MM.1S (cell line): ENCODE measurements around the gene SLC18A3.

ENCODE experiments used
- DNase-seq: peaks from one replicate; pipeline ENCODE4 v3.0.0-alpha.2; 2015
- H2AFZ ChIP-seq: fragments of 300-600 bp; sonication (generic); 2 replicates; pipeline ENCODE4 v1.6.0; 2016; ENCODE audit warnings: antibody characterized with exemption, low read length
- H3F3A ChIP-seq: fragments of 300-600 bp; sonication (generic); 2 replicates; pipeline ENCODE4 v1.6.1; 2016; ENCODE audit warnings: mild to moderate bottlenecking, antibody characterized with exemption, low read length, moderate library complexity, mixed read lengths; ENCODE audit not compliant: insufficient read depth
- H3K27ac ChIP-seq: fragments of 300-600 bp; sonication (generic); 2 replicates; pipeline ENCODE4 v1.5.1; 2016; ENCODE audit warnings: mild to moderate bottlenecking, low read length
- H3K27me3 ChIP-seq: fragments of 300-600 bp; sonication (generic); replicated peaks from 2 replicates; pipeline ENCODE4 v1.6.0; 2016; ENCODE audit warnings: low read length; ENCODE audit not compliant: insufficient read depth
- H3K36me3 ChIP-seq: fragments of 300-600 bp; sonication (generic); replicated peaks from 2 replicates; pipeline ENCODE4 v1.6.1; 2016; ENCODE audit warnings: mild to moderate bottlenecking, low read length, mixed read lengths; ENCODE audit not compliant: insufficient read depth
- H3K4me1 ChIP-seq: fragments of 300-600 bp; sonication (generic); 2 replicates; pipeline ENCODE4 v1.6.1; 2016; ENCODE audit warnings: low read length, mixed read lengths
- H3K4me2 ChIP-seq: fragments of 300-600 bp; sonication (generic); 2 replicates; pipeline ENCODE4 v1.6.0; 2016; ENCODE audit warnings: low read depth, low read length
- H3K4me3 ChIP-seq: fragments of 300-600 bp; sonication (generic); 2 replicates; pipeline ENCODE4 v1.5.1; 2016; ENCODE audit warnings: low read length, mixed read lengths
- H3K79me2 ChIP-seq: fragments of 300-600 bp; sonication (generic); 2 replicates; pipeline ENCODE4 v1.6.1; 2016; ENCODE audit warnings: mixed run types, low read length, mixed read lengths
- H3K9ac ChIP-seq: fragments of 300-600 bp; sonication (generic); 2 replicates; pipeline ENCODE4 v1.6.1; 2016; ENCODE audit warnings: low read length, mixed read lengths
- H3K9me2 ChIP-seq: fragments of 300-600 bp; sonication (generic); replicated peaks from 2 replicates; pipeline ENCODE4 v1.6.1; 2016; ENCODE audit warnings: mild to moderate bottlenecking, low read length, mixed read lengths; ENCODE audit not compliant: insufficient read depth
- H3K9me3 ChIP-seq: fragments of 300-600 bp; sonication (generic); replicated peaks from 2 replicates; pipeline ENCODE4 v1.6.1; 2016; ENCODE audit warnings: mild to moderate bottlenecking, low read length, mixed read lengths; ENCODE audit not compliant: insufficient read depth
- H4K20me1 ChIP-seq: fragments of 300-600 bp; sonication (generic); 2 replicates; pipeline ENCODE4 v1.6.1; 2016; ENCODE audit warnings: mild to moderate bottlenecking, low read length, moderate library complexity, mixed read lengths; ENCODE audit not compliant: insufficient read depth
- EZH2 ChIP-seq: fragments of 300-600 bp; sonication (generic); optimal IDR thresholded peaks from 2 replicates; pipeline ENCODE3; 2017; ENCODE audit warnings: low read depth, mild to moderate bottlenecking, antibody characterized with exemption, low read length, mixed read lengths
- EZH2phosphoT487 ChIP-seq: fragments of 300-600 bp; sonication (generic); IDR thresholded peaks from 2 replicates; pipeline ENCODE4 v1.6.1; 2018; ENCODE audit warnings: antibody characterized with exemption, low read length
- TF ChIP-seq, protein P1 (sequence below): fragments of 300-600 bp; sonication (generic); IDR thresholded peaks from 2 replicates; pipeline ENCODE4 v1.5.1; 2016; ENCODE audit warnings: antibody characterized with exemption, low read length, mixed read lengths

The SLC18A3 gene

DNA sequence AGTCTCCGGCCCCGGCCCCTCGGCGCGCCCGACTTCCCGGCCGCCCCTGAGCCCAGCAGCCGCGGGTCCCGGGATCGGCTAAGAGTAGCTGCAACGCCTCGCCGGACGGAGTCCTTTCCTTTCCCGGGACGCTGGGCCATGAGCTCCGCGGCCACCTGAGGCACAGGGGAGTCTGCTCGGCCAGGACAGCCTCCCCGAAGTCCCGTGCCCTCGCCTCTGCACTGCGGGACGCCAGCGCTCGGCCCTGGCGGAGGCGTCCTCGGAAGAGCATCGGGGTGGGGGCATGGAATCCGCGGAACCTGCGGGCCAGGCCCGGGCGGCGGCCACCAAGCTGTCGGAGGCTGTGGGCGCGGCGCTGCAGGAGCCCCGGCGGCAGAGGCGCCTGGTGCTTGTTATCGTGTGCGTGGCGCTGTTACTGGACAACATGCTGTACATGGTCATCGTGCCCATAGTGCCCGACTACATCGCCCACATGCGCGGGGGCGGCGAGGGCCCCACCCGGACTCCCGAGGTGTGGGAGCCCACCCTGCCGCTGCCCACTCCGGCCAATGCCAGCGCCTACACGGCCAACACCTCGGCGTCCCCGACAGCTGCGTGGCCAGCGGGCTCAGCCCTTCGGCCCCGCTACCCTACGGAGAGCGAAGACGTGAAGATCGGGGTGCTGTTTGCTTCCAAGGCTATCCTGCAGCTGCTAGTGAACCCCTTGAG, 502 bp downstream of the SLC18A3 start:
- Histone ChIP-seq H3K79me2 (no peaks in the 10 kb centered on the region), H3K4me2 (no peak overlapping the region), H3K36me3 (no peaks in the 10 kb centered on the region), H3K9me2 (no peaks in the 10 kb centered on the region), H3F3A (no peaks in the 10 kb centered on the region), H3K9me3 (no peaks in the 10 kb centered on the region), H3K27me3 (peaks cover 11% of the 10 kb centered on the region), H3K4me1 (no peaks in the 10 kb centered on the region), H3K4me3 (no peak overlapping the region), H4K20me1 (no peaks in the 10 kb centered on the region), H3K9ac (no peak overlapping the region), H3K27ac (no peak overlapping the region), H2AFZ (no peak overlapping the region)
- TF ChIP-seq, protein P1, sequence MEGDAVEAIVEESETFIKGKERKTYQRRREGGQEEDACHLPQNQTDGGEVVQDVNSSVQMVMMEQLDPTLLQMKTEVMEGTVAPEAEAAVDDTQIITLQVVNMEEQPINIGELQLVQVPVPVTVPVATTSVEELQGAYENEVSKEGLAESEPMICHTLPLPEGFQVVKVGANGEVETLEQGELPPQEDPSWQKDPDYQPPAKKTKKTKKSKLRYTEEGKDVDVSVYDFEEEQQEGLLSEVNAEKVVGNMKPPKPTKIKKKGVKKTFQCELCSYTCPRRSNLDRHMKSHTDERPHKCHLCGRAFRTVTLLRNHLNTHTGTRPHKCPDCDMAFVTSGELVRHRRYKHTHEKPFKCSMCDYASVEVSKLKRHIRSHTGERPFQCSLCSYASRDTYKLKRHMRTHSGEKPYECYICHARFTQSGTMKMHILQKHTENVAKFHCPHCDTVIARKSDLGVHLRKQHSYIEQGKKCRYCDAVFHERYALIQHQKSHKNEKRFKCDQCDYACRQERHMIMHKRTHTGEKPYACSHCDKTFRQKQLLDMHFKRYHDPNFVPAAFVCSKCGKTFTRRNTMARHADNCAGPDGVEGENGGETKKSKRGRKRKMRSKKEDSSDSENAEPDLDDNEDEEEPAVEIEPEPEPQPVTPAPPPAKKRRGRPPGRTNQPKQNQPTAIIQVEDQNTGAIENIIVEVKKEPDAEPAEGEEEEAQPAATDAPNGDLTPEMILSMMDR, result no peak
- TF ChIP-seq EZH2phosphoT487 (no peak), EZH2 (no peak)
- no peak for DNase-seq

DNA sequence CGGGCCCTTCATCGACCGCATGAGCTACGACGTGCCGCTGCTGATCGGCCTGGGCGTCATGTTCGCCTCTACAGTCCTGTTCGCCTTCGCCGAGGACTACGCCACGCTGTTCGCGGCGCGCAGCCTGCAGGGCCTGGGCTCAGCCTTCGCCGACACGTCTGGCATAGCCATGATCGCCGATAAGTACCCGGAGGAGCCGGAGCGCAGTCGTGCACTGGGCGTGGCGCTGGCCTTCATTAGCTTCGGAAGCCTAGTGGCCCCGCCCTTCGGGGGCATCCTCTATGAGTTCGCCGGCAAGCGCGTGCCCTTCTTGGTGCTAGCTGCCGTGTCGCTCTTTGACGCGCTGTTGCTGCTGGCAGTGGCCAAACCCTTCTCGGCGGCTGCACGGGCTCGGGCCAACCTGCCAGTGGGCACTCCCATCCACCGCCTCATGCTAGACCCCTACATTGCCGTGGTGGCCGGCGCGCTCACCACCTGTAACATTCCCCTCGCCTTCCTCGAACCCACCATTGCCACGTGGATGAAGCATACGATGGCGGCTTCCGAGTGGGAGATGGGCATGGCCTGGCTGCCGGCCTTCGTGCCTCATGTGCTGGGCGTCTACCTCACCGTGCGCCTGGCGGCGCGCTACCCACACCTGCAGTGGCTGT, 1.2 kb downstream of the SLC18A3 start:
- no peak for DNase-seq
- Histone ChIP-seq H3K79me2 (no peaks in the 10 kb centered on the region), H3K9ac (no peak overlapping the region), H3K9me2 (no peaks in the 10 kb centered on the region), H3K4me3 (no peak overlapping the region), H3K4me2 (no peak overlapping the region), H3K9me3 (no peaks in the 10 kb centered on the region), H3F3A (no peaks in the 10 kb centered on the region), H2AFZ (no peak overlapping the region), H3K27me3 (peaks cover 11% of the 10 kb centered on the region), H4K20me1 (no peaks in the 10 kb centered on the region), H3K36me3 (no peaks in the 10 kb centered on the region), H3K27ac (no peak overlapping the region), H3K4me1 (no peaks in the 10 kb centered on the region)
- TF ChIP-seq, protein P1, result no peak
- no peak for TF ChIP-seq EZH2

DNA sequence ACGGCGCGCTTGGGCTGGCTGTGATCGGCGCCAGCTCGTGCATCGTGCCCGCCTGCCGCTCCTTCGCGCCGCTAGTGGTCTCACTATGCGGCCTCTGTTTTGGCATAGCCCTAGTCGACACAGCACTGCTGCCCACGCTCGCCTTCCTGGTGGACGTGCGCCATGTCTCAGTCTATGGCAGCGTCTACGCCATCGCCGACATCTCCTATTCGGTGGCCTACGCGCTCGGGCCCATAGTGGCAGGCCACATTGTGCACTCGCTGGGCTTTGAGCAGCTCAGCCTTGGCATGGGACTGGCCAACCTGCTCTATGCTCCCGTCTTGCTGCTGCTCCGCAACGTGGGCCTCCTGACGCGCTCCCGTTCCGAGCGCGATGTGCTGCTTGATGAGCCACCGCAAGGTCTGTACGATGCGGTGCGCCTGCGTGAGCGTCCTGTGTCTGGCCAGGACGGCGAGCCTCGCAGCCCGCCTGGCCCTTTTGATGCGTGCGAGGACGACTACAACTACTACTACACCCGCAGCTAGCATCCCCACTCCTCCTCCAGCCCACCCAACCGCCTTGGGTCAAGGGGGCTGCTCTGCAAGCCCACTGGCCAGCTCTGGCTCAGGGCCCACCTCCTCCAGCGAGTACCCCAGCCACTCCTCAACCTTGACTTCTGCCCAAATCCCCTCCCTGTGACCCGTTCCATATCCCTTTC, 1.9 kb downstream of the SLC18A3 start:
- Histone ChIP-seq H3K79me2 (no peaks in the 10 kb centered on the region), H2AFZ (no peak overlapping the region), H3K27me3 (peaks cover 11% of the 10 kb centered on the region), H3F3A (no peaks in the 10 kb centered on the region), H3K27ac (no peak overlapping the region), H3K9me3 (no peaks in the 10 kb centered on the region), H3K9ac (no peak overlapping the region), H3K4me3 (no peak overlapping the region), H3K4me1 (no peaks in the 10 kb centered on the region), H3K4me2 (no peak overlapping the region), H4K20me1 (no peaks in the 10 kb centered on the region), H3K36me3 (no peaks in the 10 kb centered on the region), H3K9me2 (no peaks in the 10 kb centered on the region)
- no peak for DNase-seq
- TF ChIP-seq, protein P1, result no peak
- TF ChIP-seq EZH2 (no peak), EZH2phosphoT487 (no peak)
